SU-DHL-6 (cell line): ENCODE results near the gene CORO1C.
"Not testable (repeated sequence)": the region's sequence is repeated elsewhere in the genome, so short reads cannot be mapped to it uniquely, and the experiment has no call there.

ENCODE experiments used
- H2AFZ ChIP-seq: fragments of 200-600 bp; sonication (generic); 2 replicates; pipeline ENCODE4 v1.6.1; 2014; ENCODE audit warnings: low read depth, mild to moderate bottlenecking, moderate library complexity, mixed read lengths, antibody characterized with exemption, low read length; ENCODE audit not compliant: severe bottlenecking
- H3F3A ChIP-seq: fragments of 200-600 bp; shearing (Covaris generic); 2 replicates; pipeline ENCODE4 v1.6.0; 2016; ENCODE audit warnings: antibody characterized with exemption, mild to moderate bottlenecking; ENCODE audit not compliant: insufficient read depth
- H3K27ac ChIP-seq: fragments of 200-600 bp; sonication (generic); 2 replicates; pipeline ENCODE4 v1.5.1; 2016; ENCODE audit warnings: low read depth, mild to moderate bottlenecking, low read length, moderate library complexity, mixed read lengths
- H3K27me3 ChIP-seq: fragments of 200-600 bp; sonication (generic), shearing (Covaris generic); 2 replicates; pipeline ENCODE4 v1.6.0; 2014; ENCODE audit warnings: mild to moderate bottlenecking, low read length
- H3K36me3 ChIP-seq: fragments of 200-600 bp; sonication (generic); 2 replicates; pipeline ENCODE4 v1.6.1; 2014; ENCODE audit warnings: mild to moderate bottlenecking, low read length, mixed read lengths
- H3K4me2 ChIP-seq: fragments of 300-600, 200-600 bp; shearing (Covaris generic), sonication (generic); 2 replicates; pipeline ENCODE4 v1.6.0; 2014; ENCODE audit warnings: low read length, low read depth, mild to moderate bottlenecking; ENCODE audit not compliant: poor library complexity, severe bottlenecking
- H3K4me3 ChIP-seq: fragments of 200-600 bp; sonication (generic); 2 replicates; pipeline ENCODE4 v1.5.1; 2014; ENCODE audit warnings: antibody characterized with exemption, low read length, mild to moderate bottlenecking, mixed read lengths; ENCODE audit not compliant: insufficient read depth, poor library complexity, severe bottlenecking
- H3K79me2 ChIP-seq: fragments of 200-600 bp; sonication (generic); 2 replicates; pipeline ENCODE4 v1.6.1; 2014; ENCODE audit warnings: mild to moderate bottlenecking, low read length, moderate library complexity; ENCODE audit not compliant: insufficient read depth
- H3K9ac ChIP-seq: fragments of 200-600 bp; sonication (generic); 2 replicates; pipeline ENCODE4 v1.7.0; 2014; ENCODE audit warnings: mild to moderate bottlenecking, low read length
- H3K9me2 ChIP-seq: fragments of 200-600 bp; sonication (generic); replicated peaks from 2 replicates; pipeline ENCODE4 v1.6.1; 2014; ENCODE audit warnings: low read length; ENCODE audit not compliant: insufficient read depth
- H3K9me3 ChIP-seq: fragments of 200-600 bp; sonication (generic); 2 replicates; pipeline ENCODE4 v1.6.1; 2014; ENCODE audit warnings: low read length, mixed read lengths; ENCODE audit not compliant: insufficient read depth
- H4K20me1 ChIP-seq: fragments of 200-600 bp; sonication (generic); 2 replicates; pipeline ENCODE4 v1.6.1; 2014; ENCODE audit warnings: low read depth, mild to moderate bottlenecking, antibody characterized with exemption, low read length, moderate library complexity, mixed read lengths
- CTCF ChIP-seq: fragments of 200-600 bp; sonication (generic); IDR thresholded peaks from one replicate; pipeline ENCODE4 v1.5.1; 2017; ENCODE audit warnings: antibody characterized with exemption, mild to moderate bottlenecking, low read length, moderate library complexity; ENCODE audit not compliant: insufficient read depth, poor library complexity, severe bottlenecking
- EZH2phosphoT487 ChIP-seq: fragments of 200-600 bp; sonication (generic), shearing (Covaris generic); conservative IDR thresholded peaks from 2 replicates; pipeline ENCODE4 v1.6.1; 2018; ENCODE audit warnings: mild to moderate bottlenecking, antibody characterized with exemption, low read length, moderate library complexity, mixed read lengths

Gene CORO1C

GRCh38 chr12:108772247-108772646 lies 40.9 kb upstream of the CORO1C start:
- Histone ChIP-seq H3K27me3 (no peaks in the 10 kb centered on the region), H3K4me3 (no peak overlapping the region), H3K36me3 (no peaks in the 10 kb centered on the region), H3K9me2 (no peaks in the 10 kb centered on the region), H3F3A (no peaks in the 10 kb centered on the region), H3K27ac (no peak overlapping the region), H4K20me1 (no peaks in the 10 kb centered on the region), H3K4me2 (no peak overlapping the region), H2AFZ (no peak overlapping the region), H3K79me2 (no peaks in the 10 kb centered on the region), H3K9ac (no peak overlapping the region), H3K9me3 (no peaks in the 10 kb centered on the region)
- TF ChIP-seq EZH2phosphoT487 = no peak
- no peak for TF ChIP-seq CTCF

- not testable (repeated sequence) for H3K9me2 ChIP-seq, H3K9ac ChIP-seq, H3K4me2 ChIP-seq, H4K20me1 ChIP-seq, H3K79me2 ChIP-seq, H3K36me3 ChIP-seq, H3K27me3 ChIP-seq, H3K4me3 ChIP-seq, H2AFZ ChIP-seq, H3F3A ChIP-seq, H3K9me3 ChIP-seq, H3K27ac ChIP-seq
Measured at GRCh38 chr12:108771835-108772234, 40.5 kb upstream of the CORO1C start.

GRCh38 chr12:108770963-108771362 lies 39.6 kb upstream of the CORO1C start:
- Histone ChIP-seq H3K36me3 (no peaks in the 10 kb centered on the region), H3K4me3 (no peak overlapping the region), H3F3A (no peaks in the 10 kb centered on the region), H3K9ac (no peak overlapping the region), H4K20me1 (no peaks in the 10 kb centered on the region), H3K9me2 (no peaks in the 10 kb centered on the region), H3K27me3 (no peaks in the 10 kb centered on the region), H2AFZ (no peak overlapping the region), H3K27ac (no peak overlapping the region), H3K9me3 (no peaks in the 10 kb centered on the region), H3K4me2 (no peak overlapping the region), H3K79me2 (no peaks in the 10 kb centered on the region)
- no peak for TF ChIP-seq EZH2phosphoT487
- no peak for TF ChIP-seq CTCF

- H3K79me2 ChIP-seq = no peaks in the 10 kb centered on the region
- H3K27ac ChIP-seq = no peak overlapping the region
- H3F3A ChIP-seq = no peaks in the 10 kb centered on the region
- H3K4me2 ChIP-seq = no peak overlapping the region
- H3K4me3 ChIP-seq = no peak overlapping the region
- no peaks in the 10 kb centered on the region for H3K36me3 ChIP-seq
- H3K9me2 ChIP-seq = no peaks in the 10 kb centered on the region
- H2AFZ ChIP-seq = no peak overlapping the region
- no peak overlapping the region for H3K9ac ChIP-seq
- no peaks in the 10 kb centered on the region for H3K9me3 ChIP-seq
- no peak for TF ChIP-seq CTCF
- TF ChIP-seq EZH2phosphoT487 = no peak
- no peaks in the 10 kb centered on the region for H3K27me3 ChIP-seq
- H4K20me1 ChIP-seq = no peaks in the 10 kb centered on the region
Measured at GRCh38 chr12:108770269-108770829, 39.0 kb upstream of the CORO1C start.
